CD4-positive, alpha-beta T cell (primary cell): ENCODE results near the gene ENO4. TPM values are rescaled to one million over a fixed set of nuclear protein-coding genes. Genes with fewer than 3 reads are reported as not detected.

Experiments
- ATAC-seq: fragments of 200-7000 bp; cut with Tn5 transposase; one replicate; pipeline ENCODE4 v1.10.0; 2022; ENCODE audit warnings: mild to moderate bottlenecking; ENCODE audit not compliant: poor library complexity
- CTCF ChIA-PET: fragments of 350-600 bp; sonication (Branson Sonifier 250); formaldehyde crosslinking; loops from one replicate; lab custom pipeline; 2021; ENCODE audit warnings: antibody characterized with exemption, inconsistent platforms; lab: Charles Lee
- POLR2A ChIA-PET: fragments of 350-600 bp; sonication (Branson Sonifier 250); formaldehyde crosslinking; loops from one replicate; lab custom pipeline; 2021; ENCODE audit warnings: antibody characterized with exemption, inconsistent platforms; lab: Charles Lee
- DNase-seq, 14 experiments: peaks; one replicate each; pipeline ENCODE4 v3.0.0-alpha.2; 2013 to 2020; ENCODE audit warnings: mixed read lengths in 2 of 14
- H3K27ac ChIP-seq, 2 donors: one replicate each; pipeline versions ENCODE4 v1.5.1 to v1.7.0; 2013; ENCODE audit warnings: low read length in 2 of 2, low read depth in 1 of 2, mild to moderate bottlenecking in 1 of 2
- H3K27me3 ChIP-seq, 2 experiments: 1 replicate in 1 of 2; 2 replicates in 1 of 2; pipeline versions ENCODE4 v1.6.1 to v1.7.0; 2013; ENCODE audit warnings: low read length in 2 of 2, control low read depth in 1 of 2, mild to moderate bottlenecking in 1 of 2, moderate library complexity in 1 of 2; ENCODE audit not compliant: insufficient read depth in 2 of 2, control insufficient read depth in 1 of 2
- H3K36me3 ChIP-seq: one replicate; pipeline ENCODE4 v1.6.1; 2013; ENCODE audit warnings: low read length, control low read depth; ENCODE audit not compliant: insufficient read depth
- H3K4me1 ChIP-seq: one replicate; pipeline ENCODE4 v1.6.1; 2013; ENCODE audit warnings: low read length, control low read depth; ENCODE audit not compliant: insufficient read depth
- H3K4me3 ChIP-seq: one replicate; pipeline ENCODE4 v1.5.1; 2013; ENCODE audit warnings: mild to moderate bottlenecking, low read length, moderate library complexity
- H3K9me3 ChIP-seq, 2 experiments: 1 replicate in 1 of 2; 2 replicates in 1 of 2; pipeline versions ENCODE4 v1.6.1 to v1.7.0; 2013; ENCODE audit warnings: low read length in 2 of 2, mild to moderate bottlenecking in 2 of 2, control low read depth in 1 of 2, moderate library complexity in 1 of 2; ENCODE audit not compliant: control insufficient read depth in 1 of 2, insufficient read depth in 1 of 2
- H3K27ac Mint-ChIP-seq: one replicate; pipeline ENCODE4 v1.8.0; 2020; ENCODE audit warnings: mixed read lengths
- H3K27me3 Mint-ChIP-seq: one replicate; pipeline ENCODE4 v1.8.0; 2021; ENCODE audit warnings: mixed read lengths
- H3K36me3 Mint-ChIP-seq: one replicate; pipeline ENCODE4 v1.8.0; 2021; ENCODE audit warnings: low read depth, mixed read lengths
- H3K4me1 Mint-ChIP-seq: one replicate; pipeline ENCODE4 v1.8.0; 2021; ENCODE audit warnings: low read depth, mixed read lengths
- H3K4me3 Mint-ChIP-seq: one replicate; pipeline ENCODE4 v1.8.0; 2020; ENCODE audit warnings: mild to moderate bottlenecking, mixed read lengths
- H3K9me3 Mint-ChIP-seq: one replicate; pipeline ENCODE4 v1.8.0; 2020; ENCODE audit warnings: mixed read lengths
- CTCF ChIP-seq: fragments of 200-600 bp; IDR thresholded peaks from one replicate; pipeline ENCODE4 v1.8.0; 2022; ENCODE audit warnings: antibody characterized with exemption, mild to moderate bottlenecking
- intact Hi-C, 2 experiments: fragments of 100-400 bp; cut with DNase I in 1 of 2; cut with micrococcal nuclease in 1 of 2; formaldehyde crosslinking; loops; one replicate each; pipeline versions ENCODE4 v1.15.1 to v1.9.0; 2023 to 2025; cut with DNase I, micrococcal nuclease
- total RNA-seq, 174 experiments: library from RNA in 2 of 174; stranded (reverse) in 2 of 174; gene quantifications; one replicate each; pipeline ENCODE4 v1.2.3 and lab custom pipeline; 2021 to 2026

Gene ENO4
- total RNA-seq, 2 experiments from 2014 or later, result not detected

- no peaks in the 10 kb centered on the region for H3K4me1 Mint-ChIP-seq
- intact Hi-C loops, result no loop called here
- no peaks in the 10 kb centered on the region for H3K36me3 ChIP-seq
- POLR2A ChIA-PET, result no interaction called here
- no peak overlapping the region for H3K4me3 Mint-ChIP-seq
- H3K36me3 Mint-ChIP-seq, result no peaks in the 10 kb centered on the region
- CTCF ChIA-PET, result no interaction called here
- no peaks in the 10 kb centered on the region for H3K4me1 ChIP-seq
- no peak for ATAC-seq
- no peak for TF ChIP-seq CTCF
- no peaks in the 10 kb centered on the region for H3K9me3 ChIP-seq
- no peak overlapping the region for H3K27ac Mint-ChIP-seq
- peaks cover 37% of the 10 kb centered on the region for H3K27me3 Mint-ChIP-seq
- DNase-seq, result no peak
- H3K27me3 ChIP-seq, result no peaks in the 10 kb centered on the region
- H3K9me3 Mint-ChIP-seq, result no peaks in the 10 kb centered on the region
- H3K27ac ChIP-seq, result no peak overlapping the region
- no peak overlapping the region for H3K4me3 ChIP-seq
These were observed 31.6 kb downstream of the ENO4 start for GRCh38 chr10:116880716-116881482.

- TF ChIP-seq CTCF, result no peak
- H3K27me3 Mint-ChIP-seq, result peaks cover 34% of the 10 kb centered on the region
These were observed 33.3 kb downstream of the ENO4 start for GRCh38 chr10:116882639-116883038.

GRCh38 chr10:116886772-116887171 lies 37.5 kb downstream of the ENO4 start:
- ChIA-PET POLR2A (no interaction called here), CTCF (no interaction called here)
- Histone ChIP-seq H3K27me3 (no peaks in the 10 kb centered on the region), H3K36me3 (no peaks in the 10 kb centered on the region), H3K9me3 (peaks cover 0 to 3% of the 10 kb centered on the region in 2 experiments), H3K4me3 (no peak overlapping the region), H3K27ac (no peak overlapping the region), H3K4me1 (no peaks in the 10 kb centered on the region)
- Mint-ChIP-seq H3K27ac (no peak overlapping the region), H3K4me3 (no peak overlapping the region), H3K9me3 (no peaks in the 10 kb centered on the region), H3K4me1 (no peaks in the 10 kb centered on the region), H3K36me3 (no peaks in the 10 kb centered on the region), H3K27me3 (peaks cover 50% of the 10 kb centered on the region)
- intact Hi-C loops, result no loop called here
- no peak for DNase-seq
- no peak for ATAC-seq
- no peak for TF ChIP-seq CTCF

More at GRCh38 chr10:116882639-116883038, 33.3 kb downstream of the ENO4 start:
- Histone ChIP-seq H3K27me3 (no peaks in the 10 kb centered on the region), H3K4me3 (no peak overlapping the region), H3K9me3 (peaks cover 0 to 3% of the 10 kb centered on the region in 2 experiments), H3K27ac (no peak overlapping the region), H3K36me3 (no peaks in the 10 kb centered on the region), H3K4me1 (no peaks in the 10 kb centered on the region)
- H3K36me3 Mint-ChIP-seq, result no peaks in the 10 kb centered on the region
- ATAC-seq, result no peak
- no peak overlapping the region for H3K27ac Mint-ChIP-seq
- ChIA-PET CTCF (no interaction called here), POLR2A (no interaction called here)
- H3K9me3 Mint-ChIP-seq, result no peaks in the 10 kb centered on the region
- H3K4me1 Mint-ChIP-seq, result no peaks in the 10 kb centered on the region
- no peak for DNase-seq
- intact Hi-C loops, result no loop called here
- no peak overlapping the region for H3K4me3 Mint-ChIP-seq
